ENCODE results near the gene WNT2B. TPM values are rescaled to one million over a fixed set of nuclear protein-coding genes. Genes with fewer than 3 reads are reported as not detected.

Gene WNT2B
- total RNA-seq, 1 experiment from 2014 or later, result 1.2 TPM

- no peak for TF ChIP-seq NFATC4 (CRISPR knock-in tag; IDR thresholded peaks at IDR 0.05)
- no peak for TF ChIP-seq FOXK1 (CRISPR knock-in tag; IDR thresholded peaks at IDR 0.05)
- no peak for TF ChIP-seq ZNF423 (CRISPR knock-in tag; IDR thresholded peaks at IDR 0.05)
- TF ChIP-seq TP53 (CRISPR knock-in tag; IDR thresholded peaks at IDR 0.05), result no peak
- no peak for TF ChIP-seq TCF7 (CRISPR knock-in tag; IDR thresholded peaks at IDR 0.05; ENCODE audit: low read depth)
- no peak for TF ChIP-seq ZNF532 (CRISPR knock-in tag; IDR thresholded peaks at IDR 0.05; ENCODE audit: borderline replicate concordance)
- no peak for TF ChIP-seq ZNF138 (CRISPR knock-in tag; conservative IDR thresholded peaks at IDR 0.05)
- no peak for TF ChIP-seq HMGA2 (CRISPR knock-in tag; IDR thresholded peaks at IDR 0.05)
- TF ChIP-seq MAX (CRISPR knock-in tag; IDR thresholded peaks at IDR 0.05), result no peak
These were observed 23.3 kb downstream of the WNT2B start (continued) for GRCh38 chr1:112532064-112532463.

GRCh38 chr1:112533029-112533428, 24.3 kb downstream of the WNT2B start:
- TF ChIP-seq RORB (CRISPR knock-in tag; IDR thresholded peaks at IDR 0.05) (no peak), ZMAT4 (CRISPR knock-in tag; IDR thresholded peaks at IDR 0.05) (no peak), AFF4 (CRISPR knock-in tag; IDR thresholded peaks at IDR 0.05; ENCODE audit: borderline replicate concordance) (no peak), NFYB (CRISPR knock-in tag; conservative IDR thresholded peaks at IDR 0.05; ENCODE audit: low read depth) (no peak), FOXK1 (CRISPR knock-in tag; IDR thresholded peaks at IDR 0.05) (no peak)
- no peak for ATAC-seq
- Mint-ChIP-seq H3K9me3 (no peaks in the 10 kb centered on the region), H3K4me3 (no peak overlapping the region), H3K4me1 (no peaks in the 10 kb centered on the region), H3K27ac (no peak overlapping the region), H3K27me3 (ENCODE audit: low read depth) (no peaks in the 10 kb centered on the region), H3K36me3 (no peaks in the 10 kb centered on the region)
- POLR2A ChIA-PET, result no interaction called here
- DNase-seq (ENCODE audit: low spot score), result no peak
- CTCF ChIA-PET, result interaction anchor here (0.5 to 1.3 kb wide), 2 partner anchors 9 to 687 kb away, joined by 3 to 4 read pairs; no protein-coding TSS in a partner anchor

- Mint-ChIP-seq H3K27me3 (ENCODE audit: low read depth) (no peaks in the 10 kb centered on the region), H3K27ac (no peak overlapping the region), H3K4me3 (no peak overlapping the region), H3K4me1 (no peaks in the 10 kb centered on the region), H3K36me3 (no peaks in the 10 kb centered on the region), H3K9me3 (no peaks in the 10 kb centered on the region)
- ATAC-seq, result no peak
- CTCF ChIA-PET, result no interaction called here
- POLR2A ChIA-PET, result no interaction called here
- TF ChIP-seq TEAD4 (CRISPR knock-in tag; IDR thresholded peaks at IDR 0.05) (no peak), FOXP4 (CRISPR knock-in tag; IDR thresholded peaks at IDR 0.05) (no peak), USF1 (CRISPR knock-in tag; IDR thresholded peaks at IDR 0.05) (no peak), ZNF425 (CRISPR knock-in tag; conservative IDR thresholded peaks at IDR 0.05) (no peak)
- DNase-seq (ENCODE audit: low spot score), result no peak
These were observed 27.8 kb downstream of the WNT2B start for GRCh38 chr1:112536561-112536960.

Data from WTC11 (cell line).